GM20431 (cell line): ENCODE data around the gene KRT71.

Source experiments
- in situ Hi-C: fragments of 300-500 bp; cut with MseI, MboI; formaldehyde crosslinking; loops from one replicate; pipeline ENCODE4 v1.15.0; 2020; ENCODE audit warnings: low sequenced_read_pairs; ENCODE audit not compliant: unreplicated experiment

Gene KRT71

GRCh38 chr12:52543985-52544883, 8.7 kb downstream of the KRT71 start:
- in situ Hi-C loops = no loop called here

- in situ Hi-C loops = no loop called here
Observed at GRCh38 chr12:52542785-52543318, 10.1 kb downstream of the KRT71 start.

GRCh38 chr12:52542157-52542556, 10.8 kb downstream of the KRT71 start:
- in situ Hi-C loops = no loop called here

- in situ Hi-C loops = no loop called here
Observed at GRCh38 chr12:52541709-52542108, 11.2 kb downstream of the KRT71 start.

GRCh38 chr12:52540531-52540930, 12.4 kb downstream of the KRT71 start:
- in situ Hi-C loops = no loop called here

GRCh38 chr12:52539821-52540173, 13.1 kb downstream of the KRT71 start:
- in situ Hi-C loops = no loop called here

GRCh38 chr12:52539083-52539820, 13.7 kb downstream of the KRT71 start:
- in situ Hi-C loops = no loop called here

GRCh38 chr12:52537101-52537500, 15.8 kb downstream of the KRT71 start:
- in situ Hi-C loops = no loop called here

- in situ Hi-C loops = no loop called here
Observed at GRCh38 chr12:52535574-52535973, 17.4 kb downstream of the KRT71 start.

- in situ Hi-C loops = no loop called here
Observed at GRCh38 chr12:52534482-52534881, 18.5 kb downstream of the KRT71 start.

- in situ Hi-C loops = no loop called here
Observed at GRCh38 chr12:52533686-52534470, 19.1 kb downstream of the KRT71 start.

- in situ Hi-C loops = no loop called here
Observed at GRCh38 chr12:52532636-52533035, 20.3 kb downstream of the KRT71 start.

- in situ Hi-C loops = no loop called here
Observed at GRCh38 chr12:52531566-52532300, 21.2 kb downstream of the KRT71 start.

- in situ Hi-C loops = no loop called here
Observed at GRCh38 chr12:52530905-52531304, 22.0 kb downstream of the KRT71 start.

- in situ Hi-C loops = no loop called here
Observed at GRCh38 chr12:52530366-52530765, 22.6 kb downstream of the KRT71 start.

GRCh38 chr12:52529846-52530245, 23.1 kb downstream of the KRT71 start:
- in situ Hi-C loops = no loop called here

- in situ Hi-C loops = no loop called here
Observed at GRCh38 chr12:52529417-52529816, 23.5 kb downstream of the KRT71 start.

GRCh38 chr12:52528641-52529143, 24.3 kb downstream of the KRT71 start:
- in situ Hi-C loops = no loop called here

- in situ Hi-C loops = no loop called here
Observed at GRCh38 chr12:52527121-52527800, 25.7 kb downstream of the KRT71 start.
